C4-2B (cell line): ENCODE data around the gene NRIP2.

ENCODE experiments used
- H3K27ac ChIP-seq: fragments of 450-650 bp; 2 replicates; pipeline ENCODE4 v1.5.1; 2017
- ZFX ChIP-seq: fragments of 450-650 bp; IDR thresholded peaks from 2 replicates; pipeline ENCODE4 v1.6.1; 2017
- TF ChIP-seq, protein P1 (sequence below): fragments of 450-650 bp; conservative IDR thresholded peaks from 2 replicates; pipeline ENCODE4 v1.5.1; 2017; ENCODE audit warnings: mild to moderate bottlenecking

NRIP2 gene

DNA sequence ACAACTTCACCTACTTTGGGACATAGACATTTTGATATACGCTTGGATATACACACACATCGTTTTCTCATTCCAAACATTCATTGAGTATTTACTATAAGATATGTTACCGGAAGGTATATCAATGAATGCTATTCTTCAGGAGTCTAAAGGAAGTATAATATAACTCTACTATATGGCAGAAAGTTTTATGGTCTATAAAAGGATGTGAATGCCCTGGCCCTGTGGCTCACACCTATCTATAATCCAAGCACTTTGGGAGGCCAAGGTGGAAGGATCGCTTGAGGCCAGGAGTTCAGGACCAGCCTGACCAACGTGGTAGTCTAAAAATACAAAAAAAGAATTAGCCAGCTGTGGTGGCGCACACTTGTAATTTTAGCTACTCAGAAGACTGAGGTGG, 5.6 kb downstream of the NRIP2 start:
- no peak overlapping the region for H3K27ac ChIP-seq
- TF ChIP-seq ZFX, result no peak
- TF ChIP-seq, protein P1, sequence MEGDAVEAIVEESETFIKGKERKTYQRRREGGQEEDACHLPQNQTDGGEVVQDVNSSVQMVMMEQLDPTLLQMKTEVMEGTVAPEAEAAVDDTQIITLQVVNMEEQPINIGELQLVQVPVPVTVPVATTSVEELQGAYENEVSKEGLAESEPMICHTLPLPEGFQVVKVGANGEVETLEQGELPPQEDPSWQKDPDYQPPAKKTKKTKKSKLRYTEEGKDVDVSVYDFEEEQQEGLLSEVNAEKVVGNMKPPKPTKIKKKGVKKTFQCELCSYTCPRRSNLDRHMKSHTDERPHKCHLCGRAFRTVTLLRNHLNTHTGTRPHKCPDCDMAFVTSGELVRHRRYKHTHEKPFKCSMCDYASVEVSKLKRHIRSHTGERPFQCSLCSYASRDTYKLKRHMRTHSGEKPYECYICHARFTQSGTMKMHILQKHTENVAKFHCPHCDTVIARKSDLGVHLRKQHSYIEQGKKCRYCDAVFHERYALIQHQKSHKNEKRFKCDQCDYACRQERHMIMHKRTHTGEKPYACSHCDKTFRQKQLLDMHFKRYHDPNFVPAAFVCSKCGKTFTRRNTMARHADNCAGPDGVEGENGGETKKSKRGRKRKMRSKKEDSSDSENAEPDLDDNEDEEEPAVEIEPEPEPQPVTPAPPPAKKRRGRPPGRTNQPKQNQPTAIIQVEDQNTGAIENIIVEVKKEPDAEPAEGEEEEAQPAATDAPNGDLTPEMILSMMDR, result no peak

DNA sequence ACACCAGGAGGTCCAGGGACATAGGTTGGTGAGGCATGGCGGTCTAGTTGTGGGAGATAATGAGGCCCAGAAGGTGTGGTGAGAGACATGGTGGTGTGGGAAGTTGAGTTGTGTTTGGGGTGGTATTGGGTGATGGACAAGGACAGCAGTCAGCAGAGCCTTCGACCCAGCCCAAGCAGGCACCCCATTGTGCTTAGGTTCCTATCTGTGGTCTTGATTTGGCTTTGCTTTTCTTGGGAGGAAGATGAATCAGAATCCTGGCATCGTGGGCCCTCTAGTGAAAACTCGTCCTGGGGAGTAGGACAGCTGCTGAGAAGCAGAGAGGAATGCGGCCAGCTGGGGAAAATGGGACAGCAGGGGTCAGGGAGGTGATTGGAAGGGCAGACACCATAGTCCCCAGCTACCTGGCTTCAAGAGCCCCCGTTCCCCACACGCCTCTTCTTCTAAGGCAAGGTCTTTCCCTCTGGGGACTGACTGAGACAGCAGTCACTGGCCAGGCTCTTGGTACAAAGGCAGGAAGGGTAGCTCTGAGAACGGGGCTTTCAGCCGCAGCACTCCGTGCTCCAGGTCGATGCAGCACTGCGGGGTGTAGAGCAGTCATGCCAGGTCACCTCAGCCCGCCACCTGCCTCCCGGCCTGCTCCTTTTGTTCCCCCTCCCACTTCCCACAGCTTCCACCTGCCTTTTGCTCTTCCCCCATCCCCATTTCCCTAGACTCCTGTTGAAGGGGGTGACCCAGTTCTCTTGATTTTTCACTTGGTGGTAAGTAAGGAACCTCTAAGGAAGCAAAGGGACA, 7.9 kb downstream of the NRIP2 start:
- H3K27ac ChIP-seq, result no peak overlapping the region
- TF ChIP-seq ZFX, result no peak
- TF ChIP-seq, protein P1, result no peak

DNA sequence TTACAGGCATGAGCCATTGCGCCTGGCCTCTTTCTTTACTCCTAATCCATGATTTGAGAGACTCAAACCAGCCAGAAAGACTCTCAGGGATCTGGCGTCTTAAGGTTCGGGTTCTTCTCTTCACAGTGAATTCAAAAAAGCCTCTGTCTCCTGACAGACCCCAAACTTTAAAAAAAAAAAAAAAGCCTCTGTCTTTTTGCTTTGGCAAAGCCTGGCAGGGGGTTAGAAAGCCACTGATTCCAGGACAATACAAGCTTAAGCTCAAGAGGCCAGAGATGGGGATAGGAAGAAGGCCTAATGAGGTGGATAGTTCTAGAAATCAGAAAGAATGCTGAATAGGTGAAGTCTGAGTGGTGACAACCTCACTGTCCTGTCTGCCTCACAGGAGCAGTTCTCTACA, 8.8 kb downstream of the NRIP2 start:
- no peak overlapping the region for H3K27ac ChIP-seq
- TF ChIP-seq, protein P1, result no peak
- TF ChIP-seq ZFX, result no peak

DNA sequence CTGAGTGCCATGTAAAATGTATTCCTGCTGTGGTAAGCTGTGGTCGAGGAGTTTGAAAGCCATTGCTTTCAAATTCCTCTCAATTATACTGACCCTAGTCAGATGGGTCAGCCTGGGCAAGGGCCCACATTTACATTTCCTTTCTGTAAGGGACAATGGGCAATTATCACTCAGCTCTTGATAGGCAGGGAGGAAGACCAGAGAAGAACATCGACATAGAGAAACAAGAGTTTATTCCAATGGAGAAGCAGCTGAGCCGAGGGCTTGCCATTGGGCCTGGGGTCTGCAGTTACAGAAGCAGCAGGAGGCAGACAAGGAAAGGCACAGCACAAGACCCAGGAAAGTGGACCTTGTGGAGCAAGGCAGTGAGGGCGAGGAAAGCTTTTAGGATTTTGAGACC, 9.7 kb downstream of the NRIP2 start:
- no peak overlapping the region for H3K27ac ChIP-seq
- TF ChIP-seq ZFX, result no peak
- TF ChIP-seq, protein P1, result no peak

DNA sequence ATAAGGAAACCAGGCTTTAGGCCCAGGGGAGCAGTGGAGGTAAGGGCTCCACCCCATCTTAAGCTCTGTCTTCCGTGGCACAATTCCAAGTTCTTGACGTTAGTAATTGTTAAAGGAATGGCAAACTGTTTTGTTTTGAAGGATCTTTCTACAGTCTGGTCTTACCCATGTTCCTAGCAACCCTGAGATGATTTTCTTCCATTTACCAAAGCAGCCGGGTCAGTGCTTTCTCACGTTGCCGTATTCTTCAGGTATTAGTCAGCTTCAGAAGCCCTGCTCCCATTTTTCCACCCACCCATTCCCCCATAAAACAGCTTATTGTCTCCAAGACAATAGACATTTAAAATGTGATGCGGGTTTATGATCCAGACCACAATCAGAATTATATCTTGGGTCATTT, 10.3 kb downstream of the NRIP2 start:
- TF ChIP-seq ZFX, result no peak
- TF ChIP-seq, protein P1, result no peak
- no peak overlapping the region for H3K27ac ChIP-seq

DNA sequence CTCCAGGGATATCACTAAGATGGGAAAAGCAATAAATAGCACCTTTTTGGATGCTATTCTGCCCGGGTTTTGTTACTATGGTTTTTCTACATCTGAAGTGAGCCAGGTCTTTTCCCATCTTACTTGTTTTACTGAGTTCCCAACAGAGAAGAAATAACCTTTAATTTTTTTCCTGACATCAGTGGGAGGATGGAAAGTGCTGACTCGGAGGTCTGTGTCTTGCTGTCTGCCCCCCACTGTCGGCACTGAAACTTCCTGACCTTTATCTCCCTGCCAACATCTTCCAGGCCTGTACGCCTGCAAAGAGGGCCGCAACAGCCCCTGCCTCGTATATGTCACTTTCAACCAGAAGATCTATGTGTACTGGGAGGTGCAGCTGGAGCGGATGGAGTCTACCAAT, 11.4 kb downstream of the NRIP2 start:
- no peak overlapping the region for H3K27ac ChIP-seq
- no peak for TF ChIP-seq ZFX
- TF ChIP-seq, protein P1, result no peak

DNA sequence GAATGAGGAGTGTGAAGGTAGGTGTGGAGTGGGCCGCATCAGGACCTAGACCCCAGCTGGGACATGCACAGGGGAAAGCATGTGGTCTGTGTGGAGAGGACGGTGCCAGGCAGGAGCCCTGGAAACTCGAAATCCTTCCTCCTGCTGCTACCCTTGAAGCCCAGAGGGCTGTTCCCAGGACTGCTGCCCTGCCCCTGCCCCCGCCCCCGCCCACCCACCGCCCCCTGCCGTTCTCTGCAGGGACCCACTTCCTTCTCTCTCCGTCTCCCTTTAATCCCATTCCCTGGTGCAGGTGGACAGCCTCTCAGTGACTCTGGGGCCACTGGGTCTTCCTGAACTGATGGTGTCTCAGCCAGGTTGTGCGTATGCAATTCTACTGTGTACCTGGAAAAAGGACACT, 14.4 kb downstream of the NRIP2 start:
- TF ChIP-seq, protein P1, result no peak
- no peak for TF ChIP-seq ZFX
- no peak overlapping the region for H3K27ac ChIP-seq
